RWPE2 (cell line): ENCODE data around the gene CAVIN4.

ENCODE experiments used
- ATAC-seq: fragments of 200-7000 bp; cut with Tn5 transposase; 3 replicates; pipeline ENCODE4 v1.9.1; 2021; ENCODE audit warnings: low read depth
- DNase-seq: peaks from one replicate; pipeline ENCODE4 v3.0.0-alpha.2; 2020; ENCODE audit warnings: low spot score
- H3K27ac ChIP-seq: fragments of 450-650 bp; 2 replicates; pipeline ENCODE4 v1.5.1; 2017; ENCODE audit warnings: mild to moderate bottlenecking; ENCODE audit not compliant: poor library complexity, severe bottlenecking
- H3K27me3 ChIP-seq: fragments of 250-450 bp; sonication (Bioruptor Pico); 2 replicates; pipeline ENCODE4 v1.5.1; 2021; ENCODE audit warnings: mild to moderate bottlenecking, moderate library complexity; ENCODE audit not compliant: insufficient read depth, poor library complexity, severe bottlenecking
- H3K36me3 ChIP-seq: fragments of 250-450 bp; sonication (Bioruptor Pico); 2 replicates; pipeline ENCODE4 v1.5.1; 2020; ENCODE audit warnings: low read depth, mild to moderate bottlenecking, moderate library complexity
- H3K4me1 ChIP-seq: fragments of 250-450 bp; sonication (Bioruptor Pico); 2 replicates; pipeline ENCODE4 v1.5.1; 2021; ENCODE audit warnings: mild to moderate bottlenecking, moderate library complexity; ENCODE audit not compliant: insufficient read depth, poor library complexity, severe bottlenecking
- H3K4me3 ChIP-seq: fragments of 250-450 bp; sonication (Bioruptor Pico); 2 replicates; pipeline ENCODE4 v1.5.1; 2021; ENCODE audit warnings: mild to moderate bottlenecking, moderate library complexity; ENCODE audit not compliant: severe bottlenecking
- H3K9me3 ChIP-seq: fragments of 250-450 bp; sonication (Bioruptor Pico); 2 replicates; pipeline ENCODE4 v1.5.1; 2021; ENCODE audit warnings: mild to moderate bottlenecking, moderate library complexity; ENCODE audit not compliant: severe bottlenecking
- TF ChIP-seq, protein P1 (sequence below): fragments of 450-650 bp; IDR thresholded peaks from one replicate; pipeline ENCODE4 v1.5.1; 2017; ENCODE audit warnings: mild to moderate bottlenecking, moderate library complexity; ENCODE audit not compliant: poor library complexity, severe bottlenecking

Gene CAVIN4

DNA sequence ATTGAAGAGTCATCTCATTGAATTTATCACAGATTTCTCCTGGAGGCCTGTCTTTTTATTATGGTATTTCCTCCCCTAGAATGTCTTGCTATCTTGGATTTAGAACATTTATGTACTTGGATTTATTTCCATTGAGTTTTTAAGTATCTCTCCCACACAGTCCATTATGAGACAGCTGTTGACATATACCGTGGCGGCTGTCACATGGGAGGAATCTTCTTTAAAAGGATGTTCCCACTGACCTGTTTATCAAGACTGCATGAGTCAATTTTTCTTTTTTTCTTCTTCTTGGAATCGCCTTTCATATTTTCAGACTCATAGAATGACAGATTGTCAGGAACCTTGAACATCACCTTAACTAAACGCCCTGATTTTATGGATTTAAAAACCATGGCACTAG is 2.9 kb upstream of the CAVIN4 start:
- Histone ChIP-seq H3K4me3 (no peak overlapping the region), H3K9me3 (no peaks in the 10 kb centered on the region), H3K27me3 (no peaks in the 10 kb centered on the region), H3K36me3 (no peaks in the 10 kb centered on the region), H3K27ac (no peak overlapping the region), H3K4me1 (no peaks in the 10 kb centered on the region)
- ATAC-seq (no peak), DNase-seq (no peak)
- TF ChIP-seq, protein P1, sequence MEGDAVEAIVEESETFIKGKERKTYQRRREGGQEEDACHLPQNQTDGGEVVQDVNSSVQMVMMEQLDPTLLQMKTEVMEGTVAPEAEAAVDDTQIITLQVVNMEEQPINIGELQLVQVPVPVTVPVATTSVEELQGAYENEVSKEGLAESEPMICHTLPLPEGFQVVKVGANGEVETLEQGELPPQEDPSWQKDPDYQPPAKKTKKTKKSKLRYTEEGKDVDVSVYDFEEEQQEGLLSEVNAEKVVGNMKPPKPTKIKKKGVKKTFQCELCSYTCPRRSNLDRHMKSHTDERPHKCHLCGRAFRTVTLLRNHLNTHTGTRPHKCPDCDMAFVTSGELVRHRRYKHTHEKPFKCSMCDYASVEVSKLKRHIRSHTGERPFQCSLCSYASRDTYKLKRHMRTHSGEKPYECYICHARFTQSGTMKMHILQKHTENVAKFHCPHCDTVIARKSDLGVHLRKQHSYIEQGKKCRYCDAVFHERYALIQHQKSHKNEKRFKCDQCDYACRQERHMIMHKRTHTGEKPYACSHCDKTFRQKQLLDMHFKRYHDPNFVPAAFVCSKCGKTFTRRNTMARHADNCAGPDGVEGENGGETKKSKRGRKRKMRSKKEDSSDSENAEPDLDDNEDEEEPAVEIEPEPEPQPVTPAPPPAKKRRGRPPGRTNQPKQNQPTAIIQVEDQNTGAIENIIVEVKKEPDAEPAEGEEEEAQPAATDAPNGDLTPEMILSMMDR = no peak

DNA sequence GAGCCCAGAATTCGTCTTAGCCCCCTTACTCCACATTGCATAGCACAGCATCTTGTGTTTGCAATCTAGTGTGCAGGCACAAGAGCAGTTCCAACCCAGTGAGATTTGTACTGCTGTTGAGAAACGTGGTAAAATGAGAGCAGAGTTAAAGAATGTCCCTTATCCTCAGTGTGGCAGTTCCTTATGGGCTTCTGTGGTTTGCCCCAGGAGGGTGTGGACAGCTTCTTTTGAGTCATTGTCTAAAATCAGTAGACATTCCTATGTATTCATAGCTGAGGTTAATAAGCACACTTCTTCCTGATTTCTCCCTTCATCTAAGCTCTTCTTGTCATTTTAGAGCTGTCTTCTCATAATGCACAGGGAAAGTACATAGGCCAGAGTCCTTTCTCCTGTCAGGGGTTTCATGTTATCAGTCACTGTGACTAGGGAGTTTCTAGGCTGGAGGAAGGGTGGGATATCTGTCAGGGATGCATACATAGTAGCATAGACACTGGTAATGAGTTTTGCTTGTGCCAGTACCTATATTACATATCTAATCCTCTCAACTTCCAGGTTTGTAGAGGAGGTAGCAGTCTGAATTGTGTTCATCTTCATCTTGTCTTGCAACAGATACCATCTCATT is 2.0 kb upstream of the CAVIN4 start:
- H3K36me3 ChIP-seq = no peaks in the 10 kb centered on the region
- no peaks in the 10 kb centered on the region for H3K9me3 ChIP-seq
- no peak overlapping the region for H3K27ac ChIP-seq
- ATAC-seq = peak; percentile 67
- H3K4me1 ChIP-seq = no peaks in the 10 kb centered on the region
- no peak overlapping the region for H3K4me3 ChIP-seq
- TF ChIP-seq, protein P1 = no peak
- no peaks in the 10 kb centered on the region for H3K27me3 ChIP-seq
- DNase-seq = no peak

DNA sequence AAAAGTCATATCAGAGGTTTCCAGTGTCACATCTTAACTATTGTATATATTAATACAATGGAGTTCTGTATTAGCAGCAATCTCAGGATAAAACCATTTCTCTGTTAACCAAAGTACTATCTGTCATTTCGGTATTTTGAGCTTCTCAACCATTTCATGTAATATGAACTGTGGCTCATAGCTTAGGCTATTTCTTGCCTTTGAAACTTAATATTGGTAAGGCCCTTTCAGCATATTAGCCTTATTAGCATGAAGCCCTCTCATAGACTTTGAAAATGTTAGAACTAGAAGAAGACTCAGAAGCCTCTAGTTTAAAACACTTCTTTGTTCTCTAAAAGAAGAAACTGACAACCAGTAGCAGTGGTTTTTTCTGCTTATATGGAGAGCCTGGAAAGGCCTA is 731 bp downstream of the CAVIN4 start:
- no peaks in the 10 kb centered on the region for H3K36me3 ChIP-seq
- H3K9me3 ChIP-seq = no peaks in the 10 kb centered on the region
- ATAC-seq = no peak
- H3K27me3 ChIP-seq = no peaks in the 10 kb centered on the region
- no peak overlapping the region for H3K27ac ChIP-seq
- no peak for DNase-seq
- no peak overlapping the region for H3K4me3 ChIP-seq
- no peaks in the 10 kb centered on the region for H3K4me1 ChIP-seq
- TF ChIP-seq, protein P1 = no peak

DNA sequence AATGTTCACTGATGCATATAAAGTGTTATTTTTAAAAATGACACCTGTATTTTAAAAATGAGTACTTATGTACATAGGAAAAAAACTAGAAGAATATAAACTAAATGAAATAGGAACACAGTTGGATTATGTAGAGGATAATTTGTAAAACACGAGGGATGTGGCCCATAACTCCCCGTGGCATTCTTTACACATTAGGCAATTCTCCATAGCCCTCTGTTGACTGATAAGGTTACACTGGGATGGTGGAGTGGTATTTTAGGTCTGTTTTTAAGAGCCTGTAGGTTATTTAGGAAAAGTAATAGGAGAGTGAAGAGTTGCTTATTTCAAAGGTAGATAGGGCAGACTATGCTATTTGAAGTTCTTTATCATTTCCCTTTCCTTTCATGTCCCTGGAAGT is 1.8 kb downstream of the CAVIN4 start:
- H3K27me3 ChIP-seq = no peaks in the 10 kb centered on the region
- no peak overlapping the region for H3K4me3 ChIP-seq
- TF ChIP-seq, protein P1 = no peak
- ATAC-seq (no peak), DNase-seq (no peak)
- no peaks in the 10 kb centered on the region for H3K9me3 ChIP-seq
- H3K27ac ChIP-seq = no peak overlapping the region
- H3K4me1 ChIP-seq = no peaks in the 10 kb centered on the region
- no peaks in the 10 kb centered on the region for H3K36me3 ChIP-seq

DNA sequence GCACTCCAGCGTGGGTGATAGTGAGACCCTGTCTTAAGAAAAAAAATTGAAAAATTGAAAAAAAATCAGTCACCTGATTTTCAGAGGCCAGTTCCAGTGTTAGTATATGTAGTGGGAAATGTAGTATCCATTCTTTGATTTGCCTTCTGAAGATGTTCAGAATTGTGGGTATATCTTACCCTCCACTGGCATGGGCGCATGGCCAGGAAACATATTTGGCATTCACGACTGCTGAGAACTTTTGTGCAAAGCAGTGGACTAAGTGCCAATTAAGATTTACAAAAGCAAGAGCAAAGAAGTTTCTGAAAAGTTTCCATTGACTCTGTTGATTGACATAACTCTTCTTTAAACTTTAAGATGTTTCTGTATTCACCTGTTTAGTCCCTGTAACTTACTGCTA is 2.4 kb downstream of the CAVIN4 start:
- Histone ChIP-seq H3K4me3 (no peak overlapping the region), H3K9me3 (no peaks in the 10 kb centered on the region), H3K36me3 (no peaks in the 10 kb centered on the region), H3K4me1 (no peaks in the 10 kb centered on the region), H3K27ac (no peak overlapping the region), H3K27me3 (no peaks in the 10 kb centered on the region)
- TF ChIP-seq, protein P1 = no peak
- ATAC-seq (no peak), DNase-seq (no peak)
